Epithelial cell of esophagus (primary cell): ENCODE measurements around the gene RTL5.

Experiments used
- DNase-seq: peaks from one replicate; pipeline ENCODE4 v3.0.0; 2010; ENCODE audit warnings: low read depth
- H3K4me3 ChIP-seq: 2 replicates; pipeline ENCODE4 v1.5.1; 2011; ENCODE audit warnings: mild to moderate bottlenecking, low read length, control low read depth
- CTCF ChIP-seq: IDR thresholded peaks from 2 replicates; pipeline ENCODE4 v1.5.1; 2011; ENCODE audit warnings: low read depth, mild to moderate bottlenecking, low read length, control low read depth, inconsistent platforms; ENCODE audit not compliant: insufficient read depth; ENCODE audit errors: missing control alignments

Gene RTL5

GRCh38 chrX:72080150-72080549 is 51.6 kb downstream of the RTL5 start:
- DNase-seq = no peak
- H3K4me3 ChIP-seq = no peak overlapping the region
- TF ChIP-seq CTCF = no peak

GRCh38 chrX:72079607-72080006 is 52.1 kb downstream of the RTL5 start:
- no peak for DNase-seq
- no peak overlapping the region for H3K4me3 ChIP-seq
- TF ChIP-seq CTCF = no peak

GRCh38 chrX:72078411-72078810 is 53.3 kb downstream of the RTL5 start:
- no peak for DNase-seq
- no peak overlapping the region for H3K4me3 ChIP-seq
- TF ChIP-seq CTCF = no peak
